ENCODE measurements around the gene ALDH1L2. TPM values are rescaled to one million over a fixed set of nuclear protein-coding genes. Genes with fewer than 3 reads are reported as not detected.

Gene ALDH1L2
- total RNA-seq, 1 experiment from 2014 or later = 1.9 TPM

DNA sequence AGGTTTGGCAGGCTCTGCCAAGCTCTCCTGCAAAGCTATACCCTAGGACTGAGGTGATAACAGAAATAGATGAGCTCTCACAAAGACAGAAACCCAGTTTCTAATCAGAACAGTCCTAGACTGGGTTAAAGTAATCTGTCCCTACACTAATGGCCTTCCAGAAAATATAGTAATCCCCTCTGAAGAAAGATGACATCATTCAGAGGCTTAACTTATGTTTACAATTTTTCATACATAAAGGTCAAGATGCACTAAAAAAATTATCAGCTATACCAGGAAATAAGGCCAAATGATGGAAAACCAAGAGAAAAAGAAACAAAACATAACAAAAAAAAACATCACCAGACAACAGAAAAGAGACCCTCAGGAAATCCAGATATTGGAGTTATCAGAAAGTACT lies 18.4 kb upstream of the ALDH1L2 start:
- Mint-ChIP-seq H3K4me1 (peaks cover 11 to 14% of the 10 kb centered on the region in 2 experiments), H3K4me3 (no peak overlapping the region), H3K36me3 (ENCODE audit: insufficient read depth in 1 of 3, low read depth in 3 of 3) (no peaks in the 10 kb centered on the region; a peak in 3 of 7 replicates), H3K27ac (no peak overlapping the region), H3K9me3 (peaks cover 5 to 10% of the 10 kb centered on the region in 2 experiments), H3K27me3 (ENCODE audit: low read depth) (peaks cover 1% of the 10 kb centered on the region; the same call in 1 of the 2 replicates)
- H4K91ac ChIP-seq (ENCODE audit: insufficient read length, low read depth, low read length) = no peak overlapping the region
- H3K23me2 ChIP-seq (ENCODE audit: insufficient read length, low read depth, low read length, poor library complexity, severe bottlenecking) = peaks cover 3% of the 10 kb centered on the region
- H3K79me2 ChIP-seq (ENCODE audit: insufficient read depth, low read length) = no peaks in the 10 kb centered on the region
- H2AK5ac ChIP-seq (ENCODE audit: insufficient read length, low read length) = no peak overlapping the region
- no peak overlapping the region for H2BK120ac ChIP-seq (ENCODE audit: low read depth, low read length, poor library complexity, severe bottlenecking)
- H3K27me3 ChIP-seq (ENCODE audit: insufficient read depth, low read length) = no peaks in the 10 kb centered on the region
- TF ChIP-seq, protein P1, sequence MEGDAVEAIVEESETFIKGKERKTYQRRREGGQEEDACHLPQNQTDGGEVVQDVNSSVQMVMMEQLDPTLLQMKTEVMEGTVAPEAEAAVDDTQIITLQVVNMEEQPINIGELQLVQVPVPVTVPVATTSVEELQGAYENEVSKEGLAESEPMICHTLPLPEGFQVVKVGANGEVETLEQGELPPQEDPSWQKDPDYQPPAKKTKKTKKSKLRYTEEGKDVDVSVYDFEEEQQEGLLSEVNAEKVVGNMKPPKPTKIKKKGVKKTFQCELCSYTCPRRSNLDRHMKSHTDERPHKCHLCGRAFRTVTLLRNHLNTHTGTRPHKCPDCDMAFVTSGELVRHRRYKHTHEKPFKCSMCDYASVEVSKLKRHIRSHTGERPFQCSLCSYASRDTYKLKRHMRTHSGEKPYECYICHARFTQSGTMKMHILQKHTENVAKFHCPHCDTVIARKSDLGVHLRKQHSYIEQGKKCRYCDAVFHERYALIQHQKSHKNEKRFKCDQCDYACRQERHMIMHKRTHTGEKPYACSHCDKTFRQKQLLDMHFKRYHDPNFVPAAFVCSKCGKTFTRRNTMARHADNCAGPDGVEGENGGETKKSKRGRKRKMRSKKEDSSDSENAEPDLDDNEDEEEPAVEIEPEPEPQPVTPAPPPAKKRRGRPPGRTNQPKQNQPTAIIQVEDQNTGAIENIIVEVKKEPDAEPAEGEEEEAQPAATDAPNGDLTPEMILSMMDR (conservative IDR thresholded peaks at IDR 0.05) = no peak
- H2BK5ac ChIP-seq (ENCODE audit: insufficient read length, low read length) = no peak overlapping the region
- H3K9ac ChIP-seq (ENCODE audit: extremely low read depth, insufficient read length, low read length) = no peak overlapping the region
- no peak overlapping the region for H3K4me2 ChIP-seq (ENCODE audit: insufficient read depth, insufficient read length, low read length)
- no peak overlapping the region for H3K56ac ChIP-seq (ENCODE audit: insufficient read length, low read depth, low read length)
- no peak overlapping the region for H2AFZ ChIP-seq (ENCODE audit: low read length)
- no peak for DNase-seq
- H3K27ac ChIP-seq (ENCODE audit: insufficient read length, low read depth, low read length) = no peak overlapping the region
- no peak overlapping the region for H2BK20ac ChIP-seq (ENCODE audit: low read depth, low read length, poor library complexity, severe bottlenecking)
- H4K8ac ChIP-seq (replicated peaks; ENCODE audit: insufficient read length, low read depth, low read length) = no peak overlapping the region
- no peak overlapping the region for H3K14ac ChIP-seq (ENCODE audit: insufficient read depth, low read length)
- no peaks in the 10 kb centered on the region for H3K9me3 ChIP-seq (ENCODE audit: control insufficient read depth, low read depth, low read length)
- H2BK12ac ChIP-seq (ENCODE audit: insufficient read length, low read depth, low read length) = no peak overlapping the region
- no peak overlapping the region for H3K18ac ChIP-seq (ENCODE audit: insufficient read length, low read depth, low read length)
- H3T11ph ChIP-seq (ENCODE audit: low read length) = no peak overlapping the region
- no peak overlapping the region for H3K4ac ChIP-seq (ENCODE audit: low read depth, low read length)
- no peak overlapping the region for H3K23ac ChIP-seq (ENCODE audit: insufficient read length, low read depth, low read length)
- no peaks in the 10 kb centered on the region for H3K79me1 ChIP-seq (ENCODE audit: insufficient read depth, low read depth, low read length, poor library complexity, severe bottlenecking)
- no peaks in the 10 kb centered on the region; the same call in 1 of the 2 replicates for H3K4me1 ChIP-seq (ENCODE audit: insufficient read depth, low read length)
- no peaks in the 10 kb centered on the region for H4K20me1 ChIP-seq (ENCODE audit: control insufficient read depth, insufficient read depth, insufficient read length)
- H2BK15ac ChIP-seq (ENCODE audit: low read depth, low read length) = no peak overlapping the region
- no peak overlapping the region for H4K5ac ChIP-seq (ENCODE audit: insufficient read length, low read depth, low read length)

All from H9 (cell line).